ENCODE data around the gene UMODL1. TPM values are rescaled to one million over a fixed set of nuclear protein-coding genes. Genes with fewer than 3 reads are reported as not detected.

The UMODL1 gene
- total RNA-seq, 1 experiment from 2014 or later, result not detected

DNA sequence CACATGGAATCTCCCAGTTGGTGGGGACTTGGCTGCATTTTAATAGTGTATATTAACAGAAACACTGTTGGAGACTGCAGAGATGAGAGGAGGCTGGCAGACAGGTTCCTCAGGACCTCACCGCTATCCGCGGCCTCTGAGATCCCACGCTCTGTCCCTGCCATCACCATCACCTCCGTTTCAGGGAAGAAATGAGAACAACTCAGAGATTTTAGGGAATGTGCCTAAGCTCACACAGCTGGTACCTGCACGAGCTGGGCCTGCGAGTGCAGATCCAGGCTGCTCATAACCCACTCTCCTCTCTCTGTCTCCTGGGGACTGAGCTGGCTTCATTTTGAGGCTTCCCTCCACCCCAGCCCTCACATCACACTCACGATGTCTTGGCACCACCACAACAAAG is 62.0 kb downstream of the UMODL1 start:
- no peak for TF ChIP-seq CTCF (conservative IDR thresholded peaks at IDR 0.05)
- Mint-ChIP-seq H3K4me3 (no peak overlapping the region), H3K27ac (peak overlapping the region in 1 of 3 experiments; percentile 87; a peak in 1 of 7 replicates), H3K27me3 (ENCODE audit: low read depth) (peaks cover 1% of the 10 kb centered on the region; the same call in 1 of the 2 replicates), H3K9me3 (no peaks in the 10 kb centered on the region; a peak in 1 of 5 replicates), H3K36me3 (ENCODE audit: insufficient read depth in 1 of 3, low read depth in 3 of 3) (no peaks in the 10 kb centered on the region), H3K4me1 (no peaks in the 10 kb centered on the region; a peak in 1 of 4 replicates)
- no peaks in the 10 kb centered on the region for H3K79me2 ChIP-seq (ENCODE audit: insufficient read depth, low read length)
- no peak overlapping the region for H2BK12ac ChIP-seq (ENCODE audit: insufficient read length, low read depth, low read length)
- no peak overlapping the region for H3K23ac ChIP-seq (ENCODE audit: insufficient read length, low read depth, low read length)
- no peak overlapping the region for H3K14ac ChIP-seq (ENCODE audit: insufficient read depth, low read length)
- H3K9ac ChIP-seq (ENCODE audit: extremely low read depth, insufficient read length, low read length), result no peak overlapping the region
- DNase-seq, result no peak
- H2AK5ac ChIP-seq (ENCODE audit: insufficient read length, low read length), result no peak overlapping the region
- H3K27ac ChIP-seq (ENCODE audit: insufficient read length, low read depth, low read length), result no peak overlapping the region
- WGBS (ENCODE audit: extremely low coverage, insufficient read length, low lambda C conversion rate), result no CpG with 5 or more reads among the region's 8 CpGs
- no peak overlapping the region for H3K56ac ChIP-seq (ENCODE audit: insufficient read length, low read depth, low read length)
- H3K79me1 ChIP-seq (ENCODE audit: insufficient read depth, low read depth, low read length, poor library complexity, severe bottlenecking), result no peaks in the 10 kb centered on the region
- H3K27me3 ChIP-seq (ENCODE audit: insufficient read depth, low read length), result no peaks in the 10 kb centered on the region
- H3K4me2 ChIP-seq (ENCODE audit: insufficient read depth, insufficient read length, low read length), result no peak overlapping the region
- H3K23me2 ChIP-seq (ENCODE audit: insufficient read length, low read depth, low read length, poor library complexity, severe bottlenecking), result no peaks in the 10 kb centered on the region
- no peak overlapping the region for H4K5ac ChIP-seq (ENCODE audit: insufficient read length, low read depth, low read length)
- H2BK5ac ChIP-seq (ENCODE audit: insufficient read length, low read length), result no peak overlapping the region
- H4K91ac ChIP-seq (ENCODE audit: insufficient read length, low read depth, low read length), result no peak overlapping the region
- no peak overlapping the region for H2BK20ac ChIP-seq (ENCODE audit: low read depth, low read length, poor library complexity, severe bottlenecking)
- H4K8ac ChIP-seq (replicated peaks; ENCODE audit: insufficient read length, low read depth, low read length), result no peak overlapping the region
- H3K18ac ChIP-seq (ENCODE audit: insufficient read length, low read depth, low read length), result no peak overlapping the region
- H3T11ph ChIP-seq (ENCODE audit: low read length), result no peak overlapping the region
- H3K4me1 ChIP-seq (ENCODE audit: insufficient read depth, low read length), result no peaks in the 10 kb centered on the region
- no peak overlapping the region for H2BK15ac ChIP-seq (ENCODE audit: low read depth, low read length)
- no peak overlapping the region for H3K4ac ChIP-seq (ENCODE audit: low read depth, low read length)
- peaks cover 3% of the 10 kb centered on the region for H4K20me1 ChIP-seq (ENCODE audit: control insufficient read depth, insufficient read depth, insufficient read length)
- no peak overlapping the region for H2BK120ac ChIP-seq (ENCODE audit: low read depth, low read length, poor library complexity, severe bottlenecking)
- no peak overlapping the region for H2AFZ ChIP-seq (ENCODE audit: low read length)
- H3K9me3 ChIP-seq (ENCODE audit: control insufficient read depth, low read depth, low read length), result no peaks in the 10 kb centered on the region
